AG09309 (cell line): Measurements from ENCODE around the gene PCCA.
"Not testable (repeated sequence)": the region's sequence is repeated elsewhere in the genome, so short reads cannot be mapped to it uniquely, and the experiment has no call there.

Experiments used
- DNase-seq: peaks from one replicate; pipeline ENCODE4 v3.0.0-alpha.2; 2010; ENCODE audit warnings: low read depth
- H3K4me3 ChIP-seq: 2 replicates; pipeline ENCODE4 v1.5.1; 2011; ENCODE audit warnings: mild to moderate bottlenecking, low read depth, low read length, moderate library complexity; ENCODE audit not compliant: control insufficient read depth
- CTCF ChIP-seq: IDR thresholded peaks from 2 replicates; pipeline ENCODE4 v1.5.1; 2011; ENCODE audit warnings: mild to moderate bottlenecking, low read depth, low read length, inconsistent platforms; ENCODE audit not compliant: insufficient read depth, control insufficient read depth; ENCODE audit errors: missing control alignments

The PCCA gene

GRCh38 chr13:100098445-100099116 is 9.7 kb downstream of the PCCA start:
- no peak for DNase-seq
- no peak overlapping the region for H3K4me3 ChIP-seq
- no peak for TF ChIP-seq CTCF

GRCh38 chr13:100099117-100099445 is 10.2 kb downstream of the PCCA start:
- DNase-seq, H3K4me3 ChIP-seq: not testable (repeated sequence)

- no peak overlapping the region for H3K4me3 ChIP-seq
- DNase-seq, result no peak
- no peak for TF ChIP-seq CTCF
Measured at GRCh38 chr13:100100115-100100879, 11.4 kb downstream of the PCCA start.

GRCh38 chr13:100102042-100102441 is 13.1 kb downstream of the PCCA start:
- no peak for TF ChIP-seq CTCF
- DNase-seq, result no peak
- H3K4me3 ChIP-seq, result no peak overlapping the region

- H3K4me3 ChIP-seq, result no peak overlapping the region
- peak; percentile 21 for DNase-seq
- TF ChIP-seq CTCF, result no peak
Measured at GRCh38 chr13:100106005-100106404, 17.1 kb downstream of the PCCA start.

GRCh38 chr13:100106705-100107104 is 17.8 kb downstream of the PCCA start:
- DNase-seq, result no peak
- no peak for TF ChIP-seq CTCF
- H3K4me3 ChIP-seq, result no peak overlapping the region

- no peak for TF ChIP-seq CTCF
- DNase-seq, result no peak
- H3K4me3 ChIP-seq, result no peak overlapping the region
Measured at GRCh38 chr13:100108913-100109507, 20.1 kb downstream of the PCCA start.
